ENCODE data around the gene DOCK6.
"Not testable (repeated sequence)": the region's sequence is repeated elsewhere in the genome, so short reads cannot be mapped to it uniquely, and the experiment has no call there.

The DOCK6 gene

GRCh38 chr19:11194656-11195558 lies 67.4 kb downstream of the DOCK6 start:
- DNase-seq, result peak; percentile 42

- no peak for DNase-seq
These were observed 68.2 kb downstream of the DOCK6 start for GRCh38 chr19:11194173-11194572.

- no peak for DNase-seq
These were observed 69.1 kb downstream of the DOCK6 start for GRCh38 chr19:11192957-11193939.

GRCh38 chr19:11191934-11192333 lies 70.4 kb downstream of the DOCK6 start:
- DNase-seq, result no peak

- DNase-seq, result peak; percentile 58
These were observed 71.0 kb downstream of the DOCK6 start for GRCh38 chr19:11191273-11191755.

- DNase-seq, result no peak
These were observed 71.8 kb downstream of the DOCK6 start for GRCh38 chr19:11190501-11190900.

- no peak for DNase-seq
These were observed 74.9 kb downstream of the DOCK6 start for GRCh38 chr19:11187441-11187840.

GRCh38 chr19:11182994-11183393 lies 79.3 kb downstream of the DOCK6 start:
- no peak for DNase-seq

- DNase-seq, result no peak
These were observed 80.8 kb downstream of the DOCK6 start for GRCh38 chr19:11181488-11181887.

- not testable (repeated sequence) for DNase-seq
These were observed 81.3 kb downstream of the DOCK6 start for GRCh38 chr19:11180975-11181374.

- no peak for DNase-seq
These were observed 82.0 kb downstream of the DOCK6 start for GRCh38 chr19:11180346-11180745.

GRCh38 chr19:11179716-11180297 lies 82.5 kb downstream of the DOCK6 start:
- DNase-seq, result no peak

GRCh38 chr19:11179145-11179465 lies 83.2 kb downstream of the DOCK6 start:
- not testable (repeated sequence) for DNase-seq

- DNase-seq, result no peak
These were observed 84.7 kb downstream of the DOCK6 start for GRCh38 chr19:11177592-11177991.

GRCh38 chr19:11176466-11177193 lies 85.7 kb downstream of the DOCK6 start:
- no peak for DNase-seq

GRCh38 chr19:11175920-11176319 lies 86.4 kb downstream of the DOCK6 start:
- DNase-seq, result no peak

- DNase-seq, result no peak
These were observed 88.0 kb downstream of the DOCK6 start for GRCh38 chr19:11174336-11174735.

- DNase-seq, result no peak
These were observed 88.7 kb downstream of the DOCK6 start for GRCh38 chr19:11173516-11174155.

- DNase-seq, result no peak
These were observed 89.7 kb downstream of the DOCK6 start for GRCh38 chr19:11172576-11172975.

GRCh38 chr19:11171144-11171543 lies 91.2 kb downstream of the DOCK6 start:
- DNase-seq, result no peak

GRCh38 chr19:11169896-11170678 lies 92.2 kb downstream of the DOCK6 start:
- no peak for DNase-seq
